ENCODE results near the gene VENTX. TPM values are rescaled to one million over a fixed set of nuclear protein-coding genes. Genes with fewer than 3 reads are reported as not detected.

Gene VENTX
- total RNA-seq, 2 donors from 2014 or later = 0.44 to 0.63 TPM

- no peak overlapping the region for H3K4me3 ChIP-seq
- no peak overlapping the region for H3K27ac ChIP-seq
- H3K4me1 ChIP-seq = peaks cover 0 to 9% of the 10 kb centered on the region in 2 donors
- no peaks in the 10 kb centered on the region for H3K27me3 ChIP-seq
- no peak for DNase-seq (ENCODE audit: low spot score)
- no peaks in the 10 kb centered on the region for H3K36me3 ChIP-seq
- no peak for TF ChIP-seq CTCF (IDR thresholded peaks at IDR 0.05)
- H3K9me3 ChIP-seq = no peaks in the 10 kb centered on the region
Observed at GRCh38 chr10:133248334-133248715, 10.7 kb downstream of the VENTX start.

DNA sequence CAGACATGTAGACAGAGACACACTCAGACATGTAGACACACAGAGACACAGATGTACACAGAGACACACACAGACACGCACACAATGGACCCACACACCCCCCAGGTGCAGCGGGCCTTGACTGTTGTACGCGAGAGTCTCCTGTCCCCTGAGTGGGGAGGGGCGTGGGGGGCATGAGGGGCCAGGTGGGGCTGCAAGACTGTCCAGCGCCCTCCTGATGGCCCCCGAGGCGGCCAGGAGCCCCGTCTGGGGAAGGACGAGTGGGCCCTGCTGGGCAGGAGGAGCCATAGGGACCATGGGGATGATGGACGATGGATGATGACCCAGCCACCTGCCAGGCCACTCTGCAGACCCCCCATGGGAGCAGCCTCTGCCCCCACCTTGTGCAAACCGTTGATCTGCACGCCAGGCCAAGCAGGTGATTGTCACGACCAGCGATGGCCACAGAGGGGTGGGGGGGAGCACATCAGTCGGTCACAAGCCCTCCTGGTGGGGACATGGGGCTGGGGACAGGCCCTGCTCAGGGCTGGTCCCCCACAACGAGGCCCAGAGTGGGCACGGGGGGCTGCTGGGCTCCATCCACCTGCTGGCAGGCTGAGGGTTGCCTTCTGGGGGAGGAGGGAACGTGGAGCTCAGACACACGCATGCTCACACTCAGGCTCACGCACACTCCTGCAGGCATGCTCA lies 11.6 kb downstream of the VENTX start:
- no peaks in the 10 kb centered on the region for H3K9me3 ChIP-seq
- H3K36me3 ChIP-seq = no peaks in the 10 kb centered on the region
- H3K4me3 ChIP-seq = no peak overlapping the region
- H3K27me3 ChIP-seq = no peaks in the 10 kb centered on the region
- DNase-seq (ENCODE audit: low spot score) = no peak
- H3K27ac ChIP-seq = no peak overlapping the region
- no peak for TF ChIP-seq CTCF (IDR thresholded peaks at IDR 0.05)
- peaks cover 0 to 9% of the 10 kb centered on the region in 2 donors for H3K4me1 ChIP-seq

DNA sequence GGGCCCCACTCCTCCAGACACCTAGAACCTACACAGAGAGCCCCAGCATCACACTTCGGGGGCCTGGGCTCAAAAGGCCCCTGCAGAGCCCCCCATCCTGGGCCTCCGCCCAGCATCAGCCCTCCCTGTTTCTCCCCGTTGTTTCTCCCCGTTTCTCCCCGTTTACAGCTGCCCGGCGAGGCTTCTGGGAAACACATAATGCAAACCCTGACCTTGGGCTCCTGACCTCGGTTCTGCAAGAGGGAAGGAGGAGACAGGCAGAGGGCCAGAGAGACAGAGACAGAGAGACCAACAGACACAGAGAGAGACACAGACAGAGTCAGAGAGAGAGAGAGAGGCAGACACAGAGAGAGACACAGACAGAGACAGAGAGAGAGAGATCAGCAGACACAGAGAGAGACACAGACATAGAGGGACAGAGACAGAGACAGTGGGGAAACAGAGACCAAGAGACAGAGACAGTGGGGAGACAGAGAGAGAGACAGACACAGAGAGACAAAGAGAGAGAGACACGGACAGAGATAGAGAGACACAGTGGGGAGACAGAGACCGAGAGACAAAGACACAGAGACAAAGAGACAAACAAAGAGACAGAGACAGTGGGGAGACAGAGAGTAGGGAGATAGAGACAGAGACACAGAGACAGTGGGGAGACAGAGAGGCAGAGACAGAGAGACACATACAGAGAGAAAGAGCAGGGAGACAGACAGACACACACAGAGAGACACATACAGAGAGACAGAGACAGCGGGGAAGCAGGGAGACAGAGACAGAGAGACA lies 12.5 kb downstream of the VENTX start:
- no peak for DNase-seq (ENCODE audit: low spot score)
- no peak for TF ChIP-seq CTCF (IDR thresholded peaks at IDR 0.05)
- H3K27me3 ChIP-seq = no peaks in the 10 kb centered on the region
- H3K4me3 ChIP-seq = no peak overlapping the region
- H3K36me3 ChIP-seq = no peaks in the 10 kb centered on the region
- no peaks in the 10 kb centered on the region for H3K9me3 ChIP-seq
- H3K27ac ChIP-seq = no peak overlapping the region
- H3K4me1 ChIP-seq = peaks cover 0 to 9% of the 10 kb centered on the region in 2 donors

DNA sequence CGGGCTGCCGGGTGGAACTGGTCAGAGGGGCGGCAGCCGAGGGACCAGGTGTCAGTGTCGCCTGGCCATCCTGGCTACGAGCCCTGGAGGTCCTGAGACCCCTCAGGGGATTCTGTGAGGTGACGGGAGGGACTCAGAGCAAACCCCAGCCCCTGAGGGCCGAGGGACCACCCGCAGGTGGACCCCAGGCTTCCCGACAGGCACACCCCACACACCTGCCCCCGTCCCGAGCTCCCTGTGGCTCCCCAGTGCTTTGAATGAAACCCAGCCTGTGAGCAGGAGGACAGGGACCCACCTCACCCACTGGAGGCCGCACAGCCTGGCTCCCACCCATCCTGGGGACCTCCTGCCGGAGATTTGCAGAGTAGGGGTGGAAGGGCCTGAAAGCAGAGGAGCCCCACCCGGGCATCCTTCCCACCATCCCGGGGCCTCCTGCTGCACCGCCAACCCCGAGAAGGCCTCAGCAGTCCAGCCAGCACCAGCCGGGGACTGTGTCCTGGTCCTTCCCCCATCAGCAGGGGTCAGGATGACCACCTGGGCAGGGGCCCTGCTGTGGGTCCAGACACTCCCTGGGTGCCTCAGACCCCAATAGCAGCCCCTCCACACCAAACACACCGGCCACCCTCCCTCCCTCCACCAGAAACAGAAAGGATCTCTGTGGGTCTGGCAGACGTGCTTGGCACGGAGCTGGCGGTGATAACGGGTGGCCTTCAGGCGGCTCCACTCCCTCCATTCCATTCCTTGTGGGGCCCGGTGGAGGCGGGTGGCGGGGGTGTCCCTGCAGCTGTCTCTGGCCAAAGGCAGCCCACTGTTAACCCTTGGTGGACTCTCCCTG lies 13.9 kb downstream of the VENTX start:
- Histone ChIP-seq H3K4me3 (no peak overlapping the region), H3K27me3 (no peaks in the 10 kb centered on the region)

DNA sequence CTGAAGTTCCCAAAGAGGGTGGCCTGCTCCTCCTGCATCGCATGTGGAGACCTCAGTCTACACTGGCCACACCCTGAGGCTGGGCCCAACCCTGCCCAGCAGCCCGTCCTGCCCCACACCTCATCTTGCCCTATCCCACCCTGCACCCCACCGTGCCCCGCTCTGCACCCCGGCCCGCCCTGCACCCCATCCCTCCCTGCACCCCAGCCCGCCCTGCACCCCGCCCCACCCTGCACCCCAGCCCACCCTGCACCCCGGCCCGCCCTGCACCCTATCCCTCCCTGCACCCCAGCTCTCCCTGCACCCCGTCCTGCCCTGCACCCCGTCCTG lies 14.5 kb downstream of the VENTX start:
- TF ChIP-seq CTCF (IDR thresholded peaks at IDR 0.05) = no peak
- peaks cover 0 to 11% of the 10 kb centered on the region in 2 donors for H3K4me1 ChIP-seq
- no peaks in the 10 kb centered on the region for H3K9me3 ChIP-seq
- no peaks in the 10 kb centered on the region for H3K36me3 ChIP-seq
- H3K27me3 ChIP-seq = no peaks in the 10 kb centered on the region
- H3K4me3 ChIP-seq = no peak overlapping the region
- no peak for DNase-seq (ENCODE audit: low spot score)
- H3K27ac ChIP-seq = no peak overlapping the region

More for the DNA sequence above, 13.9 kb downstream of the VENTX start:
- Histone ChIP-seq H3K4me1 (peaks cover 0 to 9% of the 10 kb centered on the region in 2 donors), H3K9me3 (no peaks in the 10 kb centered on the region), H3K36me3 (no peaks in the 10 kb centered on the region), H3K27ac (no peak overlapping the region)
- no peak for TF ChIP-seq CTCF (IDR thresholded peaks at IDR 0.05)
- no peak for DNase-seq (ENCODE audit: low spot score)

Measured in right atrium auricular region (tissue), 2 donors.